Prostate gland (tissue), 2 donors: ENCODE data around the gene TATDN2. TPM values are rescaled to one million over a fixed set of nuclear protein-coding genes. Genes with fewer than 3 reads are reported as not detected.

Experiments used
- DNase-seq: peaks from one replicate; pipeline ENCODE4 v3.0.0-alpha.2; 2019; ENCODE audit warnings: low spot score
- H3K27ac ChIP-seq, 2 donors: fragments of 200-600 bp; sonication (generic); 2 replicates each; pipeline ENCODE4 v1.5.1; 2017 to 2019
- H3K27me3 ChIP-seq: fragments of 200-600 bp; sonication (generic); replicated peaks from 2 replicates; pipeline ENCODE4 v1.5.1; 2019; ENCODE audit not compliant: insufficient read depth
- H3K36me3 ChIP-seq, 2 donors: fragments of 200-600 bp; sonication (generic); 1 replicate in 1 of 2; 2 replicates in 1 of 2; pipeline versions ENCODE4 v1.5.1 to v1.8.1; 2017 to 2019
- H3K4me1 ChIP-seq: fragments of 200-600 bp; sonication (generic); replicated peaks from 2 replicates; pipeline ENCODE4 v1.5.1; 2019
- H3K4me3 ChIP-seq, 2 donors: fragments of 200-600 bp; sonication (generic); 2 replicates each; pipeline ENCODE4 v1.5.1; 2017 to 2019
- H3K9me3 ChIP-seq: fragments of 200-600 bp; sonication (generic); 2 replicates; pipeline ENCODE4 v1.5.1; 2017
- POLR2A ChIP-seq: fragments of 450-650 bp; IDR thresholded peaks from one replicate; pipeline ENCODE4 v1.6.1; 2016; ENCODE audit warnings: antibody characterized with exemption, mild to moderate bottlenecking
- POLR2AphosphoS5 ChIP-seq: sonication (generic); formaldehyde crosslinking; IDR thresholded peaks from one replicate; pipeline ENCODE4 v1.6.1; 2017; ENCODE audit warnings: antibody characterized with exemption
- WGBS: methylation state at CpG from one replicate; pipeline ENCODE4 v1.1.5; 2018; 5-methylcytosine and 5-hydroxymethylcytosine counted together
- intact Hi-C: fragments of 100-400 bp; cut with DNase I; formaldehyde crosslinking; loops from one replicate; pipeline ENCODE4 v1.14.2; 2022
- total RNA-seq, 2 donors: library from RNA; depleted of rRNA; stranded (reverse); fragments of >200 nt; gene quantifications; one replicate each; pipeline ENCODE4 v1.1.0, GENCODE V29; 2016
- TF ChIP-seq, protein P1 (sequence below), 4 experiments: fragments of 200-600 bp in 2 of 4; fragments of 450-650 bp in 2 of 4; sonication (generic) in 2 of 4; IDR thresholded peaks; 1 replicate in 3 of 4; 2 replicates in 1 of 4; pipeline ENCODE4 v1.5.1; 2016 to 2019; ENCODE audit warnings: antibody characterized with exemption in 4 of 4, mild to moderate bottlenecking in 2 of 4, moderate library complexity in 2 of 4

TATDN2 gene, protein sequence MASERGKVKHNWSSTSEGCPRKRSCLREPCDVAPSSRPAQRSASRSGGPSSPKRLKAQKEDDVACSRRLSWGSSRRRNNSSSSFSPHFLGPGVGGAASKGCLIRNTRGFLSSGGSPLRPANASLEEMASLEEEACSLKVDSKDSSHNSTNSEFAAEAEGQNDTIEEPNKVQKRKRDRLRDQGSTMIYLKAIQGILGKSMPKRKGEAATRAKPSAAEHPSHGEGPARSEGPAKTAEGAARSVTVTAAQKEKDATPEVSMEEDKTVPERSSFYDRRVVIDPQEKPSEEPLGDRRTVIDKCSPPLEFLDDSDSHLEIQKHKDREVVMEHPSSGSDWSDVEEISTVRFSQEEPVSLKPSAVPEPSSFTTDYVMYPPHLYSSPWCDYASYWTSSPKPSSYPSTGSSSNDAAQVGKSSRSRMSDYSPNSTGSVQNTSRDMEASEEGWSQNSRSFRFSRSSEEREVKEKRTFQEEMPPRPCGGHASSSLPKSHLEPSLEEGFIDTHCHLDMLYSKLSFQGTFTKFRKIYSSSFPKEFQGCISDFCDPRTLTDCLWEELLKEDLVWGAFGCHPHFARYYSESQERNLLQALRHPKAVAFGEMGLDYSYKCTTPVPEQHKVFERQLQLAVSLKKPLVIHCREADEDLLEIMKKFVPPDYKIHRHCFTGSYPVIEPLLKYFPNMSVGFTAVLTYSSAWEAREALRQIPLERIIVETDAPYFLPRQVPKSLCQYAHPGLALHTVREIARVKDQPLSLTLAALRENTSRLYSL
- total RNA-seq: 10 to 100 TPM; 25.4 to 27.1 TPM

DNA sequence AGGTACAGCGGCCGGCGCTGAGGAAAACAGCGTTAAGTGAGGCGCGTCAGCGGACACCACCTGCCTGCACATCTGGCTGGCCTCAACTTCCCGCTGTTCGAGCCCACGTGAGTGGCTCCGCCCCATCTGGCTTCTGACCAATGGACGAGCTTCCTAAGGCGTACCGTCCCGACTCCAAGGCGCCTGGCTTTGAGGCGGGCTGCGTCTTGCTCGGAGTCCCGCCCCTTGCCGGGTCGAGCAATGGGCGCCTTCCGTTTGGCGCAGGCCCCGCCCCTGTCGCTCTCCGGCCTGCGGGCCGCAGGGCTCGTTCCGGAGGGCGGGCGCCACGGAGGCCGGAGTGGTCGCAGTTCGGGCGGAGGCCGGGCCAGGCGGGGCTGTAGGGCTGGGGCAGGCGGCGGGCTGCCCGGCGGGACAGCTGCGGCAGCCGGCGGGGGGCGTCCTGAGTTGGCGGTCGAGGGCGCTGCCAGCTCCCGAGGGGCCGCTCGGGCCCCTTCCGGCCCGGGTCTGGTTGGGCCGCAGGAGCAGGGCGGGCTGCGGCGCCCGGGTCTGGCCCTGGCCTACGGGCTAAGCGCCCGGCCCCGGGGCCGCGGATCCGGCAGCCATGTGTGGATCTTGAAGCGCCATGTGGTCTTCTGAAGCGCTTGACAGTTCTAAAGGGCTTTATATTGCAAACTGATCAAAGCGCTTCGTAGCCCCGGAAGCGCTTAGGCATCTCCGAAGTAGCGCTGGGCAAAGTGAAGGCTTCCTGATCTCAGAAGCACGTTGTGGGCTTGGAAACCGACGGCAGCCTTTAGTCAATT, at the start of gene TATDN2:
TSS of gene TATDN2 (plus strand) at position 276 of the 800 bp plus-strand sequence. CDS start 742 bp downstream, outside the sequence.
- H3K4me3 ChIP-seq: peak within 1 kb of the TSS; percentile 80 to 85
- no peaks in the 10 kb centered on the region for H3K36me3 ChIP-seq
- no peaks in the 10 kb centered on the region for H3K27me3 ChIP-seq
- DNase-seq: peak; percentile 96
- no peaks in the 10 kb centered on the region for H3K9me3 ChIP-seq
- WGBS: 2% methylated on average over 33 of the region's 80 CpGs
- peaks cover 8% of the 10 kb centered on the region for H3K4me1 ChIP-seq
- peak; percentile 94 for TF ChIP-seq POLR2AphosphoS5
- TF ChIP-seq, protein P1, sequence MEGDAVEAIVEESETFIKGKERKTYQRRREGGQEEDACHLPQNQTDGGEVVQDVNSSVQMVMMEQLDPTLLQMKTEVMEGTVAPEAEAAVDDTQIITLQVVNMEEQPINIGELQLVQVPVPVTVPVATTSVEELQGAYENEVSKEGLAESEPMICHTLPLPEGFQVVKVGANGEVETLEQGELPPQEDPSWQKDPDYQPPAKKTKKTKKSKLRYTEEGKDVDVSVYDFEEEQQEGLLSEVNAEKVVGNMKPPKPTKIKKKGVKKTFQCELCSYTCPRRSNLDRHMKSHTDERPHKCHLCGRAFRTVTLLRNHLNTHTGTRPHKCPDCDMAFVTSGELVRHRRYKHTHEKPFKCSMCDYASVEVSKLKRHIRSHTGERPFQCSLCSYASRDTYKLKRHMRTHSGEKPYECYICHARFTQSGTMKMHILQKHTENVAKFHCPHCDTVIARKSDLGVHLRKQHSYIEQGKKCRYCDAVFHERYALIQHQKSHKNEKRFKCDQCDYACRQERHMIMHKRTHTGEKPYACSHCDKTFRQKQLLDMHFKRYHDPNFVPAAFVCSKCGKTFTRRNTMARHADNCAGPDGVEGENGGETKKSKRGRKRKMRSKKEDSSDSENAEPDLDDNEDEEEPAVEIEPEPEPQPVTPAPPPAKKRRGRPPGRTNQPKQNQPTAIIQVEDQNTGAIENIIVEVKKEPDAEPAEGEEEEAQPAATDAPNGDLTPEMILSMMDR (IDR thresholded peaks at IDR 0.05): peak in 3 of 4 experiments; percentile 8 to 35 (median 10)
- TF ChIP-seq POLR2A: peak; percentile 87
- H3K27ac ChIP-seq: peak within 1 kb of the TSS; percentile 71 to 81
- intact Hi-C loops: no loop called here

DNA sequence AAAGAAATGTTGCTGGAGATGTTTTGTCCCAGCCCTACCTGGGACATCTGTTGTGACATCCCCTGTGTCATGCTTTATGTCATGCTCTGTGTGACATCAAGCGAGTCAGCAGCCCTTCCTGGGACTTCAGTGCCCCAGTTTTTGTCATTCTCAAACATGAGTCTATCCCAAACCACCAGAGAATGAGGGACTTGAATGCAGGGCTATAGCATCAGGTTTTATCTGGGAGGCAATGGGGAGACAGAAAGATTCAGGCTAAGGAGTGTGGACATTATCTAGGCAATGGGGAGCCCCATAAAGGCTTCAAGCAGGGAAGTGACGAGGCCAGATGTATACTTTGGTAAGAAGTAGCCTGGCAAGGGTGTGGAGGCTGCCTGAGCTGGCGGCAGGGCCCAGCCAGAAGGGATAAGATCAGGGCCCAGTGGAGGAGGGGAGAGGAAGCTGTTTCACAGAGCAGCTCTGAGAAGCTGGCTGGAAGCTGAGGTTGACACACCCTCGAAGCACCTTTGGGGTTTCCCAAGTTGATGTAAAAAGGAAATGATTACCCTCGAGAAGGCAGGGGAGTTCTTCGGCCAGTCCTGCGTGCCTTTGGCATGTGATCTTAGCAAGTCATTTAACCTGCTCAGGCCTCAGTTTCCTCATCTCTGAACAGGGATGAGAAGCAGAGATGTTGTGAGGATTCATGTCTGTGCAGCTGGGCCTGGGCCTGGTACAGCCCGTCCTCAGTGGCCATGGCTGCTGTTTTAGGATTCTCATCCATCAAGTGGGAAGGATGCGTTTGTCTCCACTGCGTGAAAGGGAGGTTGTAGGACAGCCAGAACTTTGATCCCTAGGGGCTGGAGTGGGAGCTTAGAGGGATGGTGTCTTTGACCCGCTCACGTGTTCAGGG, 49.3 kb upstream of the TATDN2 start:
- Histone ChIP-seq H3K9me3 (no peaks in the 10 kb centered on the region), H3K27me3 (no peaks in the 10 kb centered on the region), H3K4me3 (no peak overlapping the region), H3K36me3 (no peaks in the 10 kb centered on the region), H3K4me1 (peaks cover 15% of the 10 kb centered on the region), H3K27ac (peak overlapping the region; percentile 15 to 28)
- 62% methylated on average over 12 of the region's 12 CpGs for WGBS
- peak; percentile 64 for DNase-seq
- TF ChIP-seq POLR2AphosphoS5 (peak; percentile 52), POLR2A (no peak)
- TF ChIP-seq, protein P1 (IDR thresholded peaks at IDR 0.05): no peak
- intact Hi-C loops: no loop called here

DNA sequence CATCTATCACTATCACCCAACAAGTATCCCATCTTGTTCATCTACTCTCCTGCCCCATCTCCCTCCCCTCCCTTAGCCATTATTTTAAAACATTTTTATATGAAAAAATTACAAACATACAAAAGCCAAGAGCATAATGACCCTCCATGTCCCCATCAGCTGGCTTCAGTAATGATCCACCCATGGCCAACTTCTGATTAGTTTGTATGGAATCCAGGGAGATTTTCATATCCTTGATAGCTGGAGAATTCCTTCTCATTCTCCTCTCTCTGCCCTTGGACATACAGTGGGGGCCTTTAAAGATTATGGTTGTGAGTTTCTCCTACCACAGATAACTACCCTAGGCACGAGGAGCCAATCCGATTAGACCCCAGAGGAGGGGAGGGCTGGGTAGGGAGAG, 43.3 kb upstream of the TATDN2 start:
- WGBS: 91% methylated on average over 2 of the region's 2 CpGs
- Histone ChIP-seq H3K4me3 (no peak overlapping the region), H3K27ac (peak overlapping the region in 1 of 2 donors; percentile 7), H3K27me3 (no peaks in the 10 kb centered on the region), H3K4me1 (peaks cover 5% of the 10 kb centered on the region), H3K9me3 (no peaks in the 10 kb centered on the region), H3K36me3 (no peaks in the 10 kb centered on the region)
- DNase-seq: no peak
- TF ChIP-seq POLR2A (no peak), POLR2AphosphoS5 (no peak)
- TF ChIP-seq, protein P1 (IDR thresholded peaks at IDR 0.05): no peak
- intact Hi-C loops: no loop called here

DNA sequence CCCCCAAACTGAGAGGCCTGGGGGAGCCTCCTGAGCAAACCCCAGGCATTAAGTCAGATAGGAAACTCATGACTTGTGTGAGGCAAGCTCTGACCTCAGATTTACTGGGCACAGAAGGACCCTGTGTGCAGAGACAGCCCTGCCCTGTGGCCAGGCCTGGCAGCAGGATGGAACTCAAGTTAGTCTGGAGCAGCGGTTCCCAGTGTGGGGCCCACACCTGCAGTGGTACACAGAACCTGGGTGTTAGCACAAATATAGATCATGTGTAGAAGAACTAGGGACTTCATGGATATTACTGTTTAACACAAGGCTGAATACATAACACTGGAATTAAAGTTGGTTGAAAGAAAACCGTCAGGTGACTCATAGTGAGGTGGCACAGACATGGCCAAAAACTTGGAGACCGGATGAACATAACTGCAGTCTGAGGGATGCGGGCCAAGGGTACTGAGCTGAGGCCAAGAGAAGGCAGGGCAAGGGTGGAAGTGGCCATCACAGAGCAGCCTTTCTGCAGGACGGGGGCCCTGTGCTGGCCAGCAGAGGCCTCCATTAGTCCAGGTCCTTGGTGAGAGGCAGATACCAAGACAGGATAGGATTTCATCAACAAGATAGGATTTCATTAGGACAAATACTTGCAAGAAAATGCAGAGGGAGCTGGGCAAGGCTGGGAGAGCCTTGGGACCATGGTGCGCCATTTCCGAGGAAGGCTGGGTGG, 42.7 kb upstream of the TATDN2 start:
- Histone ChIP-seq H3K27me3 (no peaks in the 10 kb centered on the region), H3K36me3 (no peaks in the 10 kb centered on the region), H3K27ac (peak overlapping the region in 1 of 2 donors; percentile 7), H3K4me3 (no peak overlapping the region), H3K9me3 (no peaks in the 10 kb centered on the region), H3K4me1 (peaks cover 5% of the 10 kb centered on the region)
- DNase-seq: no peak
- TF ChIP-seq POLR2A (peak; percentile 11), POLR2AphosphoS5 (peak; percentile 20)
- TF ChIP-seq, protein P1 (IDR thresholded peaks at IDR 0.05): no peak
- intact Hi-C loops: no loop called here
- 69% methylated on average over 7 of the region's 7 CpGs for WGBS
